Gastrocnemius medialis (tissue), 4 donors: ENCODE measurements around the gene SMIM28. TPM values are rescaled to one million over a fixed set of nuclear protein-coding genes. Genes with fewer than 3 reads are reported as not detected.
A peak's percentile ranks its signal among the peaks of the same experiment; 100 is the strongest.

Source experiments
- ATAC-seq, 2 donors: fragments of 150-250 bp; one replicate each; pipeline ENCODE4 v1.9.1; 2016
- DNase-seq, 2 donors: peaks; one replicate each; pipeline ENCODE4 v3.0.0-alpha.2; 2019
- H3K27ac ChIP-seq, 4 donors: fragments of 200-600 bp; sonication (generic); 1 replicate in 1 of 4; 2 replicates in 3 of 4; pipeline ENCODE4 v1.5.1; 2016 to 2018; ENCODE audit warnings: mild to moderate bottlenecking in 2 of 4, moderate library complexity in 1 of 4
- H3K27me3 ChIP-seq, 3 donors: fragments of 200-600 bp; sonication (generic) in 2 of 3; 1 replicate in 1 of 3; 2 replicates in 2 of 3; pipeline versions ENCODE4 v1.5.1 to v1.6.0; 2016 to 2019; ENCODE audit warnings: mild to moderate bottlenecking in 1 of 3, moderate library complexity in 1 of 3
- H3K36me3 ChIP-seq, 2 donors: fragments of 200-600 bp; sonication (generic) in 1 of 2; one replicate each; pipeline ENCODE4 v1.5.1; 2017 to 2018
- H3K4me1 ChIP-seq, 2 donors: fragments of 200-600 bp; sonication (generic) in 1 of 2; one replicate each; pipeline ENCODE4 v1.5.1; 2016 to 2017; ENCODE audit warnings: mild to moderate bottlenecking in 2 of 2
- H3K4me3 ChIP-seq, 4 donors: fragments of 200-600 bp; sonication (generic) in 3 of 4; 1 replicate in 1 of 4; 2 replicates in 3 of 4; pipeline ENCODE4 v1.5.1; 2016 to 2019; ENCODE audit warnings: mild to moderate bottlenecking in 2 of 4
- H3K9me3 ChIP-seq, 3 donors: fragments of 200-600 bp; sonication (generic) in 2 of 3; 1 replicate in 1 of 3; 2 replicates in 2 of 3; pipeline ENCODE4 v1.5.1; 2016 to 2019
- CTCF ChIP-seq, 5 experiments: fragments of 450-650 bp in 3 of 5; fragments of 200-600 bp in 2 of 5; sonication (generic) in 2 of 5; IDR thresholded peaks in 4 of 5; conservative IDR thresholded peaks in 1 of 5; 1 replicate in 4 of 5; 2 replicates in 1 of 5; pipeline ENCODE4 v1.5.1; 2016 to 2019; ENCODE audit warnings: antibody characterized with exemption in 5 of 5, mild to moderate bottlenecking in 3 of 5, moderate library complexity in 3 of 5
- POLR2A ChIP-seq, 2 donors: fragments of 450-650 bp; IDR thresholded peaks; one replicate each; pipeline ENCODE4 v1.6.1; 2017; ENCODE audit warnings: antibody characterized with exemption in 2 of 2, mild to moderate bottlenecking in 2 of 2, moderate library complexity in 2 of 2
- in situ Hi-C, 4 donors: fragments of 200-750 bp; cut with MboI; loops; one replicate each; pipeline versions ENCODE4 v1.15.0 to v1.8.0; 2017; ENCODE audit warnings: low sequenced_read_pairs in 4 of 4
- intact Hi-C: fragments of 100-400 bp; cut with DNase I; formaldehyde crosslinking; loops from one replicate; pipeline ENCODE4 v1.15.1; 2023; ENCODE audit warnings: low total_unique reads
- total RNA-seq, 4 donors: library from RNA; depleted of rRNA; stranded (reverse); fragments of >200 nt; gene quantifications; one replicate each; pipeline versions ENCODE4 v1.1.0 to v1.2.3, GENCODE V29; 2016

The SMIM28 gene
- total RNA-seq, 4 donors from 2014 or later = not detected

DNA sequence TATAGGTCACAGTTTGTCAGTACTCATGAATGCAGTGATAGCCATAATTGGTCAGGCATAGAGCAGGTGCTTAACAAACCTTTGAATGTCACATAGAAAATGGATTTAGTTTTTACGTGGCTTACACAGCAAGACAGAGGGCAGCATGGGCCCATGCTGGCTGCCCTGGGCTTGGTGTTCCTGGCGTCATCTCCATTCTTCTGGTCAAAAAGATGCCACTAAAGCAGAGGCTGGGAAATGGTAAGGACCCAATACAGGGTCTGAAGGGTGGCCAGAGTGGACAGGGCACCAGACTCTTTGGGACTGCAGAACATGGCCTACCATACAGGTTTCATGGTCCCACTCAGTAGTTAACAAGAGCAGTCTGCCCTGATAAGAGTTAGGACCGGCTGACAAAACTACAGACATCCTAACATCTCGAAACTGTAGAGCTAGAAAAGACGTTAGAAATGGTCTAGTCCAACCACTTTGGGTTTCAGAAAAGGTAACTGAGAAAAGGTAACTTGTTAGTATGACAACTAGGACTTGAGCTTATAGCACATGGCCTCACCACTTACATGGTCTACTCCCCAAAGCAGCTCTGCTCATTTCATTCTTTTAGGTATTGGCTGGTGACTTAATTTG, 48.9 kb downstream of the SMIM28 start:
- DNase-seq = no peak
- peaks cover 0 to 5% of the 10 kb centered on the region in 2 donors for H3K4me1 ChIP-seq
- no peak overlapping the region for H3K4me3 ChIP-seq
- H3K9me3 ChIP-seq = no peaks in the 10 kb centered on the region
- no peaks in the 10 kb centered on the region for H3K36me3 ChIP-seq
- intact Hi-C loops (loop anchor here (10.0 kb wide), 1 partner anchor 88 kb away; no protein-coding TSS in a partner anchor), in situ Hi-C loops (loop anchor here in 1 of 4 donors (25.0 kb wide), 1 partner anchor 336 kb away; the partner anchor contains the start of gene CCDC28A)
- TF ChIP-seq POLR2A (IDR thresholded peaks at IDR 0.05) = no peak
- no peak for TF ChIP-seq CTCF (IDR thresholded peaks at IDR 0.05 in 4 of 5, conservative IDR thresholded peaks at IDR 0.05 in 1 of 5)
- H3K27ac ChIP-seq = no peak overlapping the region
- no peaks in the 10 kb centered on the region for H3K27me3 ChIP-seq
- ATAC-seq = no peak

- Histone ChIP-seq H3K4me1 (peaks cover 0 to 5% of the 10 kb centered on the region in 2 donors), H3K9me3 (no peaks in the 10 kb centered on the region), H3K27ac (no peak overlapping the region), H3K36me3 (no peaks in the 10 kb centered on the region), H3K27me3 (no peaks in the 10 kb centered on the region), H3K4me3 (no peak overlapping the region)
- TF ChIP-seq CTCF (IDR thresholded peaks at IDR 0.05 in 4 of 5, conservative IDR thresholded peaks at IDR 0.05 in 1 of 5) (no peak), POLR2A (IDR thresholded peaks at IDR 0.05) (no peak)
- intact Hi-C loops (loop anchor here (2.0 to 10.0 kb wide), 2 partner anchors 87 to 339 kb away; no protein-coding TSS in a partner anchor), in situ Hi-C loops (loop anchor here in 1 of 4 donors (25.0 kb wide), 1 partner anchor 335 kb away; the partner anchor contains the start of gene CCDC28A)
- ATAC-seq = no peak
- no peak for DNase-seq
These were observed 50.0 kb downstream of the SMIM28 start for GRCh38 chr6:138427701-138428100.

DNA sequence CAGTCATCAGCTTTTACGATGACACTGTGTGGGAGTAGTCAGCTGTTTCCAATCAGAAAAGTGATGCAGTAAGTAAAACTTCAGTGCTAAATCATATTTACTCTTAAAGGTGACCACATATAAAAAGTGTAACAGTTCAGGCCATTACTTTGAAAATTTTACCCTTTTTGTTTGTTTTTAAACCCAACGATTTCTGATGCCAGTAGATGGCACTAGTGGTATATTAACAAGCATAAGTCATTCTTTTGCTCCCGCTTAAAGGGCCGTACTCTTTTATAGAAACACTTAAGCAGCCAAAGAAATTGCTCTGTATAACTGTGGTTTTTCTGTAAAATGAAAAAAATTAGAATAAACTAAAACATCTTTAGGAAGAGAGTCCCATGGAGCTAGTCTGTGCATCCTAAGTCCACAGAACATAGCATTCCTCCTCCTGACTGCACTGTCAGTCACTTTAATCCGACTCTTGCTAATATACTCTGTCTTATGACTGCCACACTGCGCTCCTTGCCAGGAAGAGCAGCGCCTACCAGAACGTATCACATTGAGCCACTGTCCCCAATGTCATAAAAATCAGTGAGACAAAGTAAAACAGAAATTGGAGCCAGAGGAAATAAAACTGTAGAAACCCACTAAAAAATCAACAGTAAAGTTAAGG, 51.4 kb downstream of the SMIM28 start:
- Histone ChIP-seq H3K9me3 (no peaks in the 10 kb centered on the region), H3K36me3 (no peaks in the 10 kb centered on the region), H3K27ac (no peak overlapping the region), H3K4me1 (peaks cover 0 to 5% of the 10 kb centered on the region in 2 donors), H3K4me3 (no peak overlapping the region), H3K27me3 (no peaks in the 10 kb centered on the region)
- no peak for ATAC-seq
- intact Hi-C loops = loop anchor here (1.0 to 10.0 kb wide), 3 partner anchors 86 to 338 kb away; no protein-coding TSS in a partner anchor
- in situ Hi-C loops = loop anchor here in 1 of 4 donors (25.0 kb wide), 1 partner anchor 333 kb away; the partner anchor contains the start of gene CCDC28A
- DNase-seq = no peak
- TF ChIP-seq POLR2A (IDR thresholded peaks at IDR 0.05) (no peak), CTCF (IDR thresholded peaks at IDR 0.05 in 4 of 5, conservative IDR thresholded peaks at IDR 0.05 in 1 of 5) (peak in 4 of 5 experiments; percentile 26 to 51 (median 38))

- no peak for TF ChIP-seq CTCF (IDR thresholded peaks at IDR 0.05 in 4 of 5, conservative IDR thresholded peaks at IDR 0.05 in 1 of 5)
- TF ChIP-seq POLR2A (IDR thresholded peaks at IDR 0.05) = no peak
- ATAC-seq (no peak), DNase-seq (no peak)
- in situ Hi-C loops (loop anchor here (5.0 to 25.0 kb wide), 5 partner anchors 85 to 335 kb away; partner anchors contain the start of gene CCDC28A (in 1 of the 4)), intact Hi-C loops (loop anchor here (1.0 to 10.0 kb wide), 3 partner anchors 85 to 337 kb away; no protein-coding TSS in a partner anchor)
- Histone ChIP-seq H3K4me3 (no peak overlapping the region), H3K9me3 (no peaks in the 10 kb centered on the region), H3K4me1 (peaks cover 0 to 5% of the 10 kb centered on the region in 2 donors), H3K36me3 (no peaks in the 10 kb centered on the region), H3K27me3 (no peaks in the 10 kb centered on the region), H3K27ac (no peak overlapping the region)
These were observed 52.1 kb downstream of the SMIM28 start for GRCh38 chr6:138429761-138430160.
